AG09319 (cell line): Measurements from ENCODE around the gene CPE.

Experiments
- DNase-seq: peaks from one replicate; pipeline ENCODE4 v3.0.0-alpha.2; 2010; ENCODE audit warnings: low read depth; ENCODE audit errors: extremely low read depth
- TF ChIP-seq, protein P1 (sequence below): IDR thresholded peaks from 2 replicates; pipeline ENCODE4 v1.5.1; 2011; ENCODE audit warnings: low read depth, mild to moderate bottlenecking, inconsistent platforms, low read length, moderate library complexity

CPE gene

DNA sequence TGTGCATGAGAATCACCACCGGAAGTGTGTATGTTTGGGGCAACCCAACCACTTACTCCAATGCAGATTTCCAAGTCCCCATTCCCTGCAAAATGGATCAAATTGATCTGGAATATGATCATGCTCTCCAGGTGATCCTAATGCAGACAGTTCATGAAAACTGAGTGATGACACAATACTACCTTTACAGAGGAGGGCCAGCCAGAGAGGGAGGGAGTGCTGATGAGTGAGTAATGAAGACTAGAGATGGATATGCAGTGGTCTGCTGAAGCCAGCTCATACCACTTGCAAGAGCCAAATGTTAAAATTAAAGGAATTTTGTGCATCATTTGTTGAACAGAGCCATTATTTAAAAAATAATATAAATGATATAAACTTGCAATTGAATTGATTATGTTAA is 10.2 kb upstream of the CPE start:
- no peak for DNase-seq
- TF ChIP-seq, protein P1, sequence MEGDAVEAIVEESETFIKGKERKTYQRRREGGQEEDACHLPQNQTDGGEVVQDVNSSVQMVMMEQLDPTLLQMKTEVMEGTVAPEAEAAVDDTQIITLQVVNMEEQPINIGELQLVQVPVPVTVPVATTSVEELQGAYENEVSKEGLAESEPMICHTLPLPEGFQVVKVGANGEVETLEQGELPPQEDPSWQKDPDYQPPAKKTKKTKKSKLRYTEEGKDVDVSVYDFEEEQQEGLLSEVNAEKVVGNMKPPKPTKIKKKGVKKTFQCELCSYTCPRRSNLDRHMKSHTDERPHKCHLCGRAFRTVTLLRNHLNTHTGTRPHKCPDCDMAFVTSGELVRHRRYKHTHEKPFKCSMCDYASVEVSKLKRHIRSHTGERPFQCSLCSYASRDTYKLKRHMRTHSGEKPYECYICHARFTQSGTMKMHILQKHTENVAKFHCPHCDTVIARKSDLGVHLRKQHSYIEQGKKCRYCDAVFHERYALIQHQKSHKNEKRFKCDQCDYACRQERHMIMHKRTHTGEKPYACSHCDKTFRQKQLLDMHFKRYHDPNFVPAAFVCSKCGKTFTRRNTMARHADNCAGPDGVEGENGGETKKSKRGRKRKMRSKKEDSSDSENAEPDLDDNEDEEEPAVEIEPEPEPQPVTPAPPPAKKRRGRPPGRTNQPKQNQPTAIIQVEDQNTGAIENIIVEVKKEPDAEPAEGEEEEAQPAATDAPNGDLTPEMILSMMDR, result no peak

- no peak for DNase-seq
- TF ChIP-seq, protein P1, result no peak
Observed at GRCh38 chr4:165369522-165369921, 9.3 kb upstream of the CPE start.

DNA sequence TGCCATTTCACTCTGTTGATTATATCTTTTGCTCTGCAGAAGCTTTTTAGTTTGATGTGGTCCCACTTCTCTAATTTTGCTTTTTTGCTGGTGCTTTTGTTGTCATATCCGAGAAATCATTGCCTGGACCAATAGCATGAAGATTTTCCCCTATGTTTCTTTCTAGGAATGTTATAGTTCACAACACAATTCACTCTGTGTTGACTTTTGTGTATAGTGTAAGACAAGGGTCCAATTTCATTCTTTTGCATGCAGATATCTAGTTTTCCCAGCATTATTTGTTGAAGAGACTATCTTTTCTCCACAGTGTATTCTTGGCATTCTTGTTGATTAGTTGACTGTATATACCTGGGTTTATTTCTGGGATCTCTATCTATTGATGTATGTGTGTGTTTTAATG is 8.3 kb upstream of the CPE start:
- no peak for DNase-seq
- TF ChIP-seq, protein P1, result no peak

DNA sequence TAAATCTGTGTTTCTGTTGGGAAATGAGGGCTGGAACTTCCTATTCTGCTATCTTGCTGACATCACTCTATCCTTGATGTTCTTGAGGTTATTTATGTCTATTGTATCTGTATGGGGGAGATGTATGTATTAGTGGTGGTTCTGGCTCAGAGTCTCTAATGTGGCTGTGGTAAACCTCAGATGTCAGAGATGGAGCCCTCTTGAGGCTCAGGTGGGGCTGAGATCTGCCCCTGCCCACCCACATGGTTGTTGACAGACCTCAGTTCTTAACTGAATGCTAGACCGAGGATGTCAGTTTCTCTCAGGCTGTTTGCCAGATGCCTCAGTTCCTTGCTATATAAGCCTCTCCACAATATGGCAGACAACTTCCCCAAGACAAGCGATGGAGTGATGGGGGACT is 3.3 kb upstream of the CPE start:
- TF ChIP-seq, protein P1, result no peak
- DNase-seq, result no peak

DNA sequence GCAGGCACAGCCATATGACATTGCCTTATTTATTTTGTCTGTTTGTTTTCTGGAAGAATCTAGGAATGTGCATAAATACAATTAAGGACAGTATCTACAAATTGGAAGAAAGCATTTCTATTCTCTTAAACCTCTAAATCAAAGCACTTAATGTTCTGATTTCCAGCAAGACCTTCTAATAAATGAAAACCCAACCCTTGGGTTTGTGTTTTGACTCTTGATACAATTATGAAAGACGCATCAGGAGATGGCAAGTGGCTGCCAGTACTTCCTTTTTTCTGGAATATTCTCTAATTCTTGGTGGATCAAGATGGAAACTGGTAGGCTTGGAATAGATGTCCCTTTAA is 437 bp upstream of the CPE start:
- DNase-seq, result no peak
- TF ChIP-seq, protein P1, result no peak

- no peak for DNase-seq
- TF ChIP-seq, protein P1, result no peak
Observed at GRCh38 chr4:165379678-165380064, 863 bp downstream of the CPE start.

DNA sequence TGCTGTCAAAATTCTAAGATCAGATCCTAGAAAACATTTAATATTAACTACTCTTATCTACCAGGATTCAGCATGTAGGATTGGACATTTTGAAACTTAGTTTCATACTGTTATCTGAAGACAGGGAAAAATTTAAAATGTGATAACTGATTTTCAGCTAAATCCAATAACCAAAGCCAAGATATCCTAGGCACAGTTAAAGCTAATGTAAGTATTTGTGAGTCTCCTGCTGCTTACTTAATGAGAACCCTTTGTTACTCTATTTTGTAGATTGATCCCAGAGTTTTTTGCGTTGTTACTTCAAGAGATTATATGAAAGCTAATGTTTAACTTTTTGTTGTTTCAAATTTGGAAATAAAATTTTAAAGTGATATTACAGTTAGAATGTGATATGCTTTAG is 2.0 kb downstream of the CPE start:
- TF ChIP-seq, protein P1, result no peak

DNA sequence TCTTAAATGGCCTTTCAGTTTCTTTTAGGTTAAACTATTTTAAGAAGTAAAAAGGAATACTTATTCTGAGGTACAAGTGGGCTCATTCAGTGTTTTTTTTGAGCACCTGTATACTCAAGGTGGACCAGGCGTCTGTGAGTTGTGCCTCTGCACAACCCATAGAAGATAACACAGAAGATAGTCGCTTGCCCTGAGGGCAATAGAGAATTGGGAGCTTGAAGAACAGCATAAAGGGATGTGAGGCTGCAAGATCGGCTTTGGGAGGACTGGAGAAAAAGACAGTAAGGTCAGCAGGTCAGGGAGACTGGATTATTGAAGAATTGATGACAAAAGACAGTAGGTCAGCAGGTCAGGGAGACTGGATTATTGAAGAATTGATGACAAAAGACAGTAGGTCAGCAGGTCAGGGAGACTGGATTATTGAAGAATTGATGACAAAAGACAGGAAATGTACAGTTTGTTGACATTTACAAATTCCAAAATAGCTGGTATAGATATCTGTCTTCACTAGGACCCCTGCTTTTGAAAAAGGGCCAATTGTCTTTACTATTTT is 3.1 kb downstream of the CPE start:
- TF ChIP-seq, protein P1, result no peak
- no peak for DNase-seq

More for the DNA sequence above, 2.0 kb downstream of the CPE start:
- DNase-seq, result no peak
